Endodermal cell (in vitro differentiated cells): ENCODE measurements around the gene PHOSPHO2. TPM values are rescaled to one million over a fixed set of nuclear protein-coding genes. Genes with fewer than 3 reads are reported as not detected.
"Not testable (repeated sequence)": the region's sequence is repeated elsewhere in the genome, so short reads cannot be mapped to it uniquely, and the experiment has no call there.

Experiments used
- DNase-seq: peaks from one replicate; pipeline ENCODE4 v3.0.0-alpha.2; 2017
- H3K27ac ChIP-seq: 2 replicates; pipeline ENCODE4 v1.5.1; 2013; ENCODE audit warnings: mild to moderate bottlenecking, low read depth, low read length, moderate library complexity
- H3K27me3 ChIP-seq: 2 replicates; pipeline ENCODE4 v1.6.1; 2013; ENCODE audit warnings: mild to moderate bottlenecking, low read length, moderate library complexity; ENCODE audit not compliant: insufficient read depth, control insufficient read depth, poor library complexity, severe bottlenecking
- H3K36me3 ChIP-seq: 2 replicates; pipeline ENCODE4 v1.7.0; 2013; ENCODE audit warnings: mild to moderate bottlenecking, low read length, moderate library complexity; ENCODE audit not compliant: control insufficient read depth, insufficient read depth
- H3K4me1 ChIP-seq: one replicate; pipeline ENCODE4 v1.7.0; 2013; ENCODE audit warnings: low read length; ENCODE audit not compliant: control insufficient read depth, insufficient read depth
- H3K4me3 ChIP-seq: 2 replicates; pipeline ENCODE4 v1.5.1; 2013; ENCODE audit warnings: mild to moderate bottlenecking, low read length, moderate library complexity
- H3K9ac ChIP-seq: 2 replicates; pipeline ENCODE4 v1.6.1; 2013; ENCODE audit warnings: mild to moderate bottlenecking, low read length, moderate library complexity; ENCODE audit not compliant: poor library complexity, severe bottlenecking; ENCODE audit errors: extremely low read depth
- H3K9me3 ChIP-seq: 2 replicates; pipeline ENCODE4 v1.6.1; 2013; ENCODE audit warnings: mild to moderate bottlenecking, low read length, moderate library complexity; ENCODE audit not compliant: control insufficient read depth
- H3K27ac Mint-ChIP-seq: 2 replicates; pipeline ENCODE4 v1.8.0; 2020; ENCODE audit warnings: mixed read lengths
- H3K27me3 Mint-ChIP-seq: 2 replicates; pipeline ENCODE4 v1.8.0; 2021; ENCODE audit warnings: mild to moderate bottlenecking, mixed read lengths; ENCODE audit not compliant: insufficient read depth
- H3K36me3 Mint-ChIP-seq: 2 replicates; pipeline ENCODE4 v1.8.0; 2020; ENCODE audit warnings: low read depth, mixed read lengths
- H3K4me1 Mint-ChIP-seq: 2 replicates; pipeline ENCODE4 v1.8.0; 2020; ENCODE audit warnings: mixed read lengths
- H3K4me3 Mint-ChIP-seq: 2 replicates; pipeline ENCODE4 v1.8.0; 2020; ENCODE audit warnings: mild to moderate bottlenecking, moderate library complexity, mixed read lengths
- H3K9me3 Mint-ChIP-seq: 2 replicates; pipeline ENCODE4 v1.8.0; 2020; ENCODE audit warnings: mild to moderate bottlenecking, mixed read lengths
- WGBS, 2 experiments: methylation state at CpG; one replicate each; pipeline versions ENCODE4 v1.1.5 to v1.1.7; 2013; ENCODE audit warnings: missing lambda C conversion rate in 2 of 2, mixed read lengths in 1 of 2; ENCODE audit not compliant: insufficient coverage in 1 of 2, insufficient read length in 1 of 2; 5-methylcytosine and 5-hydroxymethylcytosine counted together
- total RNA-seq, 2 donors: library from RNA; stranded (reverse); fragmentation: NEBNext Ultra II Directional in 1 of 2; extraction: Animal tissue kit (Norgen Biotek cat#: 25700) in 1 of 2; gene quantifications; 2 replicates in 1 of 2; 3 replicates in 1 of 2; pipeline ENCODE4 v1.2.1, GENCODE V29; 2021
- TF ChIP-seq, protein P1 (sequence below): fragments of 200-600 bp; sonication (generic); conservative IDR thresholded peaks from 2 replicates; pipeline ENCODE4 v1.5.0; 2021; ENCODE audit warnings: antibody characterized with exemption, mild to moderate bottlenecking

Gene PHOSPHO2
- total RNA-seq, 2 donors from 2014 or later = 6.3 to 7.3 TPM

- Histone ChIP-seq H3K4me3 (no peak overlapping the region), H3K27ac (no peak overlapping the region), H3K36me3 (no peaks in the 10 kb centered on the region), H3K9me3 (peaks cover 6% of the 10 kb centered on the region), H3K27me3 (no peaks in the 10 kb centered on the region), H3K4me1 (no peaks in the 10 kb centered on the region), H3K9ac (no peak overlapping the region)
- Mint-ChIP-seq H3K36me3 (peaks cover 5% of the 10 kb centered on the region), H3K27ac (no peak overlapping the region), H3K4me3 (no peak overlapping the region), H3K27me3 (no peaks in the 10 kb centered on the region), H3K4me1 (no peaks in the 10 kb centered on the region), H3K9me3 (peaks cover 16% of the 10 kb centered on the region)
- WGBS, 2 experiments = 79 to 100% methylated on average over 1 to 3 of the region's 3 CpGs
- no peak for DNase-seq
- TF ChIP-seq, protein P1, sequence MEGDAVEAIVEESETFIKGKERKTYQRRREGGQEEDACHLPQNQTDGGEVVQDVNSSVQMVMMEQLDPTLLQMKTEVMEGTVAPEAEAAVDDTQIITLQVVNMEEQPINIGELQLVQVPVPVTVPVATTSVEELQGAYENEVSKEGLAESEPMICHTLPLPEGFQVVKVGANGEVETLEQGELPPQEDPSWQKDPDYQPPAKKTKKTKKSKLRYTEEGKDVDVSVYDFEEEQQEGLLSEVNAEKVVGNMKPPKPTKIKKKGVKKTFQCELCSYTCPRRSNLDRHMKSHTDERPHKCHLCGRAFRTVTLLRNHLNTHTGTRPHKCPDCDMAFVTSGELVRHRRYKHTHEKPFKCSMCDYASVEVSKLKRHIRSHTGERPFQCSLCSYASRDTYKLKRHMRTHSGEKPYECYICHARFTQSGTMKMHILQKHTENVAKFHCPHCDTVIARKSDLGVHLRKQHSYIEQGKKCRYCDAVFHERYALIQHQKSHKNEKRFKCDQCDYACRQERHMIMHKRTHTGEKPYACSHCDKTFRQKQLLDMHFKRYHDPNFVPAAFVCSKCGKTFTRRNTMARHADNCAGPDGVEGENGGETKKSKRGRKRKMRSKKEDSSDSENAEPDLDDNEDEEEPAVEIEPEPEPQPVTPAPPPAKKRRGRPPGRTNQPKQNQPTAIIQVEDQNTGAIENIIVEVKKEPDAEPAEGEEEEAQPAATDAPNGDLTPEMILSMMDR = no peak
Observed at GRCh38 chr2:169683425-169684134, 10.7 kb upstream of the PHOSPHO2 start.

DNA sequence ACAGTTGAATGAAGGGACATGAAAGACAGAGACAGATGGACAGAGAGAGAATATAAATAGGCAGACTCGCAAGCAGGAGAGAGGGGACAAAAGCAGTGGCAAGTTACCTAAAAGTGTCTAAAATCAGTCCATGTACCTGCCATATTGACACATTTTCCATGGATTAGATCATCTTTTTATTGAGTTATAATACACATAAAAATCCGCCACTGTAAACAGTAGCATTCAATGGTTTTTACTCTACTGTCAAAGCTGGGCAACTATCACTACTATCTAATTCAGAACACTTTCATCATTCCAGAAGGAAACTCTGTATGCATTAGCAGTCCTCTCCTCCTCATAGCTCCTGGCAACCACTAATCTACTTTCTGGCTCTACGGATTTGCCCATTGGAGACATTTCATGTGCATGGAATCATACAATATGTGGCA is 10.1 kb upstream of the PHOSPHO2 start:
- Mint-ChIP-seq H3K4me1 (no peaks in the 10 kb centered on the region), H3K4me3 (no peak overlapping the region), H3K27ac (no peak overlapping the region), H3K27me3 (no peaks in the 10 kb centered on the region), H3K9me3 (peaks cover 20% of the 10 kb centered on the region), H3K36me3 (peaks cover 9% of the 10 kb centered on the region)
- DNase-seq = no peak
- H3K27ac ChIP-seq = no peak overlapping the region
- H3K27me3 ChIP-seq = no peaks in the 10 kb centered on the region
- no peaks in the 10 kb centered on the region for H3K36me3 ChIP-seq
- H3K4me1 ChIP-seq = no peaks in the 10 kb centered on the region
- TF ChIP-seq, protein P1 = no peak
- no peak overlapping the region for H3K9ac ChIP-seq
- H3K9me3 ChIP-seq = peaks cover 6% of the 10 kb centered on the region
- WGBS, 2 experiments = 75 to 77% methylated on average over 2 to 3 of the region's 3 CpGs
- H3K4me3 ChIP-seq = no peak overlapping the region

DNA sequence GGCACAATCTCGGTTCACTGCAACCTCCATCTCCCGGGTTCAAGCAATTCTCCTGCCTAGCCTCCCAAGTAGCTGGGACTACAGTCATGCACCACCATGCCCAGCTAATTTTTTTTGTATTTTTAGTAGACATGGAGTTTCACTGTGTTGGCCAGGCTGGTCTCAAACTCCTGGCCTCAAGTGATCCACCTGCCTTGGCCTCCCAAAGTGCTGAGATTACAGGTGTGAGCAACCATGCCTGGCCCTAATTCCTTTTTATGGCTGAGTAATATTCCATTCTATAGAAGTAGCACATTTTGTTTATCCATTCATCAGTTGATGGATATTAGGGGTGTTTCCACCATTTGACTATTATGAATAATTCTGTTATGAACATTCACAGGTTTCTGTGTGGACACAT is 9.6 kb upstream of the PHOSPHO2 start:
- H3K9me3 Mint-ChIP-seq = peaks cover 24% of the 10 kb centered on the region
- WGBS, 2 experiments = 90% methylated on average over 2 of the region's 2 CpGs
- not testable (repeated sequence) for H3K27me3 Mint-ChIP-seq, H3K9me3 ChIP-seq, H3K27ac Mint-ChIP-seq, H3K4me3 Mint-ChIP-seq, H3K4me3 ChIP-seq, H3K27me3 ChIP-seq, H3K36me3 Mint-ChIP-seq, DNase-seq, H3K9ac ChIP-seq, H3K4me1 Mint-ChIP-seq, H3K36me3 ChIP-seq, H3K4me1 ChIP-seq, H3K27ac ChIP-seq

DNA sequence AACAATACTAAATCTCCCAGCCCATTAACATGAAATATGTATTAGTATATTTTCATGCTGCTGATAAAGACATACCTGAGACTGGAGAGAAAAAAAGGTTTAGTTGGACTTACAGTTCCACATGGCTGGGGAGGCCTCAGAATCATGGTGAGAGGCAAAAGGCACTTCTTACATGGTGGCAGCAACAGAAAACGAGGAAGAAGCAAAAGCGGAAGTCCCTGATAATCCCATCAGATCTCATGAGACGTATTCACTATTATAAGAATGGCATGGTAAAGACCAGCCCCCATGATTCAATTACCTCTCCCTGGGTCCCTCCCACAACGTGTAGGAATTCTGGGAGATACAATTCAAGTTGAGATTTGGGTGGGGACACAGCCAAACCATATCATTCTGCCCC is 7.4 kb upstream of the PHOSPHO2 start:
- not testable (repeated sequence) for H3K4me1 Mint-ChIP-seq, H3K36me3 ChIP-seq
- 82 to 92% methylated on average over 2 to 4 of the region's 4 CpGs for WGBS, 2 experiments

GRCh38 chr2:169687943-169688342 is 6.3 kb upstream of the PHOSPHO2 start:
- H3K4me3 Mint-ChIP-seq, H3K36me3 ChIP-seq, H3K9ac ChIP-seq, H3K4me3 ChIP-seq, H3K27ac ChIP-seq, H3K4me1 Mint-ChIP-seq, H3K9me3 ChIP-seq, H3K4me1 ChIP-seq, H3K27me3 ChIP-seq, H3K27ac Mint-ChIP-seq, DNase-seq, H3K36me3 Mint-ChIP-seq: not testable (repeated sequence)
- Mint-ChIP-seq H3K9me3 (peaks cover 20% of the 10 kb centered on the region), H3K27me3 (peaks cover 16% of the 10 kb centered on the region)

More for the DNA sequence above, 7.4 kb upstream of the PHOSPHO2 start:
- H3K9me3 ChIP-seq, H3K4me1 ChIP-seq, H3K27ac Mint-ChIP-seq, H3K4me3 ChIP-seq, H3K36me3 Mint-ChIP-seq, H3K4me3 Mint-ChIP-seq, H3K27me3 Mint-ChIP-seq, DNase-seq, H3K27ac ChIP-seq, H3K27me3 ChIP-seq, H3K9ac ChIP-seq: not testable (repeated sequence)
- H3K9me3 Mint-ChIP-seq = peaks cover 20% of the 10 kb centered on the region
